Measurements from ENCODE around the gene IRF7. TPM values are rescaled to one million over a fixed set of nuclear protein-coding genes. Genes with fewer than 3 reads are reported as not detected.

The IRF7 gene
- total RNA-seq, 1 experiment from 2014 or later: 80.8 TPM

DNA sequence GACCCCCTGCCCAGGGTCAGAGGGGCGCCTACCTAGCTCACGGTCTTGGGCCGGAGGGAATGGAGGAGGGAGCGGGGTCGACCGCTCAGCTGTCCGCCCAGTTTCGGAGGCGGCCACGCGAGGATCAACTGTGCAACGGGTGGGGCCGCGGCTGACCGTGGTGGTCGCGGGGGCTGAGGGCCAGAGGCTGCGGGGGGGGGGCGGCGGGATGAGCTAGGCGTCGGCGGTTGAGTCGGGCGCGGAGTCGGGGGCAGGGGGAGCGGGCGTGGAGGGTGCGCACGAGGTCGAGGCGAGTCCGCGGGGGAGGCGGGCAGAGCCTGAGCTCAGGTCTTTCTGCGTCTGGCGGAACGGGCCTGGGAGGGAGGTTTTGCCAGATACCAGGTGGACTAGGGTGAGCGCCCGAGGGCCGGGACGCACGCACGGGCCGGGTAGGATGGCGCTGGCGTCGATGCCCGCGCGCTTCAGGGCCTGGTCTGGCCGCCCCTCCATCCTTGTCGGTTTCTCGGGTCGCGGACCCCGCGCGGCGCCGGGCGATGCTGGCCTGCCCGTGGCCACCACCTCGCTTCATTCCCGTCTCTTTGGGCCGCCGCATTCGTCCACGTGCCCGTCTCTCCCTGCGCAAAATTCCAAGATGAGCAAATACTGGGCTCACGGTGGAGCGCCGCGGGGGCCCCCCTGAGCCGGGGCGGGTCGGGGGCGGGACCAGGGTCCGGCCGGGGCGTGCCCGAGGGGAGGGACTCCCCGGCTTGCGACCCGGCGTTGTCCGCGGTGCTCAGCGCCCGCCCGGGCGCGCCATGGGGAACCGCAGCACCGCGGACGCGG is 21.0 kb upstream of the IRF7 start, which contains the start of gene DRD4:
Gene DRD4 (plus strand): TSS at position 759 of the 822 bp plus-strand sequence. CDS start 36 bp downstream, at position 795.
- H3K9me2 ChIP-seq (replicated peaks; ENCODE audit: low read length): no peaks in the 10 kb centered on the region
- no peaks in the 10 kb centered on the region for H3K36me3 ChIP-seq (ENCODE audit: low read depth, low read length)
- no peak within 1 kb of the TSS for H3K9ac ChIP-seq (ENCODE audit: low read length)
- no peaks in the 10 kb centered on the region for H3F3A ChIP-seq (ENCODE audit: low read length, unreplicated experiment)
- POLR2A ChIA-PET (ENCODE audit: unreplicated experiment): interaction anchor here (0.7 kb wide), 1 partner anchor 20 kb away, joined by 4 read pairs; no protein-coding TSS in a partner anchor
- no peaks in the 10 kb centered on the region for H3K27me3 ChIP-seq (ENCODE audit: low read length)
- TF ChIP-seq CTCF (conservative IDR thresholded peaks at IDR 0.05; ENCODE audit: low read depth, low read length) (no peak), EZH2phosphoT487 (IDR thresholded peaks at IDR 0.05; ENCODE audit: borderline replicate concordance, low read length) (no peak), EZH2 (IDR thresholded peaks at IDR 0.05; ENCODE audit: low read length, unreplicated experiment) (no peak)
- H3K9me3 ChIP-seq (ENCODE audit: low read length): no peaks in the 10 kb centered on the region
- no peaks in the 10 kb centered on the region for H3K79me2 ChIP-seq (ENCODE audit: low read length)
- no peak within 1 kb of the TSS for H3K4me3 ChIP-seq (ENCODE audit: low read length)
- H4K20me1 ChIP-seq (ENCODE audit: low read length): no peaks in the 10 kb centered on the region
- DNase-seq (no peak), ATAC-seq (peak; percentile 42)
- BruUV-seq (replicated peaks): no TSS peak
- no peak within 1 kb of the TSS for H3K4me2 ChIP-seq (ENCODE audit: low read length)
- intact Hi-C loops (cut with micrococcal nuclease): no loop called here
- H3K27ac ChIP-seq (ENCODE audit: low read length): no peak within 1 kb of the TSS
- H3K4me1 ChIP-seq (ENCODE audit: insufficient read depth, low read length): no peaks in the 10 kb centered on the region
- CTCF ChIA-PET: no interaction called here
- no peak within 1 kb of the TSS for H2AFZ ChIP-seq (ENCODE audit: low read length)

DNA sequence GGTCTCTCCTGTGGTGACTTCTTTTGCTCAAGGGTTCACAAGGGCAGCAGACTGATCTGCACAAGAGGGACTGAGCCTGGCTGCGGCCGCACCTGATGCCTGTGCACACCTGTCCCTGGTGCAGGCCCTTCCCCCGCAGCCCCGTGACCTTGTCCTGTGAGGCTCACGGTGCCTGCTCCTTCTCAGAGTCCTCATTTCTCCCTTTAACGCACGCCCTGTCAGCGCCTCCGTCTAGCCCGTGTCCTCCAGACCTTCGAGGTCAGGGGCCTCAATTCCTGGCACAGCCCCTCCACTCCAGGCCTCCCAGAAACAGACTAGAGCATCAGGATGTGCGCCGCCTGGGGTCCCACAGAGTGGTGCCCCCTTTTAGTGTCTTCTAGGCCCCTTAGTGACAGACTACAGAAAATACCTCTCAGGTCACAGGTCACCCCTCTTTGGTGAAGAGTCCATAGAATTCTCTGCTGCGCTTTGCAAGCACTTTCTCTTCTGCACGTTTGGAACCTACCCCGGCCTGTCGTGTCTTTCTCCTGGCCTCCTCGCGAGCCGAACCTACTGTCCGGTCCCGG is 20.3 kb upstream of the IRF7 start:
- no peak for ATAC-seq
- no peaks in the 10 kb centered on the region for H3K36me3 ChIP-seq (ENCODE audit: low read depth, low read length)
- no TSS peak for BruUV-seq (replicated peaks)

More for the DNA sequence above, 20.3 kb upstream of the IRF7 start:
- TF ChIP-seq EZH2phosphoT487 (IDR thresholded peaks at IDR 0.05; ENCODE audit: borderline replicate concordance, low read length) (no peak), EZH2 (IDR thresholded peaks at IDR 0.05; ENCODE audit: low read length, unreplicated experiment) (no peak), CTCF (conservative IDR thresholded peaks at IDR 0.05; ENCODE audit: low read depth, low read length) (no peak)
- H3K4me2 ChIP-seq (ENCODE audit: low read length): no peak overlapping the region
- no peaks in the 10 kb centered on the region for H3K27me3 ChIP-seq (ENCODE audit: low read length)
- POLR2A ChIA-PET (ENCODE audit: unreplicated experiment): no interaction called here
- H2AFZ ChIP-seq (ENCODE audit: low read length): no peak overlapping the region
- H3K9ac ChIP-seq (ENCODE audit: low read length): no peak overlapping the region
- CTCF ChIA-PET: no interaction called here
- intact Hi-C loops (cut with micrococcal nuclease): no loop called here
- no peaks in the 10 kb centered on the region for H4K20me1 ChIP-seq (ENCODE audit: low read length)
- no peak overlapping the region for H3K27ac ChIP-seq (ENCODE audit: low read length)
- no peaks in the 10 kb centered on the region for H3K9me3 ChIP-seq (ENCODE audit: low read length)
- H3K4me3 ChIP-seq (ENCODE audit: low read length): no peak overlapping the region
- H3K79me2 ChIP-seq (ENCODE audit: low read length): no peaks in the 10 kb centered on the region
- no peaks in the 10 kb centered on the region for H3F3A ChIP-seq (ENCODE audit: low read length, unreplicated experiment)
- H3K4me1 ChIP-seq (ENCODE audit: insufficient read depth, low read length): no peaks in the 10 kb centered on the region
- no peaks in the 10 kb centered on the region for H3K9me2 ChIP-seq (replicated peaks; ENCODE audit: low read length)
- DNase-seq: no peak
